Subcutaneous abdominal adipose tissue (tissue), 5 donors: Measurements from ENCODE around the gene C6orf118.

Source experiments
- H3K27ac ChIP-seq: one replicate; pipeline ENCODE4 v1.7.0; 2013; ENCODE audit warnings: low read depth, mild to moderate bottlenecking, inconsistent platforms, low read length, moderate library complexity
- H3K27me3 ChIP-seq, 5 donors: one replicate each; pipeline ENCODE4 v1.7.0; 2013; ENCODE audit warnings: low read length in 5 of 5, inconsistent platforms in 1 of 5; ENCODE audit not compliant: control insufficient read depth in 5 of 5, insufficient read depth in 4 of 5
- H3K36me3 ChIP-seq, 5 donors: one replicate each; pipeline ENCODE4 v1.7.0; 2013; ENCODE audit warnings: low read length in 5 of 5; ENCODE audit not compliant: control insufficient read depth in 5 of 5, insufficient read depth in 5 of 5
- H3K4me1 ChIP-seq, 5 donors: one replicate each; pipeline ENCODE4 v1.7.0; 2013; ENCODE audit warnings: low read length in 5 of 5, mild to moderate bottlenecking in 3 of 5, moderate library complexity in 1 of 5; ENCODE audit not compliant: control insufficient read depth in 5 of 5, insufficient read depth in 5 of 5
- H3K4me3 ChIP-seq, 5 donors: one replicate each; pipeline ENCODE4 v1.7.0; 2013; ENCODE audit warnings: low read length in 5 of 5, low read depth in 1 of 5
- H3K9ac ChIP-seq, 5 donors: one replicate each; pipeline ENCODE4 v1.7.0; 2013; ENCODE audit warnings: low read length in 5 of 5, mild to moderate bottlenecking in 4 of 5, moderate library complexity in 3 of 5
- H3K9me3 ChIP-seq, 5 donors: one replicate each; pipeline ENCODE4 v1.7.0; 2013; ENCODE audit warnings: low read length in 5 of 5; ENCODE audit not compliant: control insufficient read depth in 5 of 5
- donor health status: healthy.
- donor health status: healthy.
- donor health status: healthy.
- donor health status: healthy.
- donor health status: healthy.

C6orf118 gene

GRCh38 chr6:165300422-165300936, 8.9 kb downstream of the C6orf118 start:
- Histone ChIP-seq H3K27me3 (no peaks in the 10 kb centered on the region), H3K27ac (no peak overlapping the region), H3K36me3 (no peaks in the 10 kb centered on the region), H3K9ac (no peak overlapping the region), H3K4me1 (no peaks in the 10 kb centered on the region), H3K4me3 (no peak overlapping the region), H3K9me3 (peaks cover 0 to 4% (median 3%) of the 10 kb centered on the region in 5 donors)

GRCh38 chr6:165298875-165299274, 10.5 kb downstream of the C6orf118 start:
- no peaks in the 10 kb centered on the region for H3K36me3 ChIP-seq
- no peak overlapping the region for H3K4me3 ChIP-seq

GRCh38 chr6:165298402-165298801, 11.0 kb downstream of the C6orf118 start:
- Histone ChIP-seq H3K4me1 (no peaks in the 10 kb centered on the region), H3K27me3 (no peaks in the 10 kb centered on the region), H3K9me3 (peaks cover 0 to 4% (median 3%) of the 10 kb centered on the region in 5 donors), H3K36me3 (no peaks in the 10 kb centered on the region), H3K4me3 (no peak overlapping the region), H3K9ac (no peak overlapping the region), H3K27ac (no peak overlapping the region)

More at GRCh38 chr6:165298875-165299274, 10.5 kb downstream of the C6orf118 start:
- H3K9me3 ChIP-seq: peaks cover 0 to 4% (median 3%) of the 10 kb centered on the region in 5 donors
- no peaks in the 10 kb centered on the region for H3K4me1 ChIP-seq
- H3K27ac ChIP-seq: no peak overlapping the region
- no peak overlapping the region for H3K9ac ChIP-seq
- H3K27me3 ChIP-seq: no peaks in the 10 kb centered on the region

- no peak overlapping the region for H3K27ac ChIP-seq
- H3K9me3 ChIP-seq: peaks cover 0 to 8% (median 0%) of the 10 kb centered on the region in 5 donors
These were observed 16.7 kb downstream of the C6orf118 start for GRCh38 chr6:165292657-165293056.

GRCh38 chr6:165274611-165275010, 34.8 kb downstream of the C6orf118 start:
- H3K9me3 ChIP-seq: no peaks in the 10 kb centered on the region
- no peaks in the 10 kb centered on the region for H3K4me1 ChIP-seq
- H3K4me3 ChIP-seq: no peak overlapping the region
- no peaks in the 10 kb centered on the region for H3K27me3 ChIP-seq
- H3K27ac ChIP-seq: no peak overlapping the region
- no peaks in the 10 kb centered on the region for H3K36me3 ChIP-seq
- no peak overlapping the region for H3K9ac ChIP-seq

More at GRCh38 chr6:165292657-165293056, 16.7 kb downstream of the C6orf118 start:
- Histone ChIP-seq H3K9ac (no peak overlapping the region), H3K27me3 (no peaks in the 10 kb centered on the region), H3K4me1 (no peaks in the 10 kb centered on the region), H3K4me3 (no peak overlapping the region), H3K36me3 (no peaks in the 10 kb centered on the region)

- no peak overlapping the region for H3K9ac ChIP-seq
- no peaks in the 10 kb centered on the region for H3K36me3 ChIP-seq
- no peak overlapping the region for H3K4me3 ChIP-seq
- no peaks in the 10 kb centered on the region for H3K4me1 ChIP-seq
- peaks cover 0 to 4% (median 0%) of the 10 kb centered on the region in 5 donors for H3K27me3 ChIP-seq
- no peak overlapping the region for H3K27ac ChIP-seq
- no peaks in the 10 kb centered on the region for H3K9me3 ChIP-seq
These were observed 36.8 kb downstream of the C6orf118 start for GRCh38 chr6:165272585-165272984.

- Histone ChIP-seq H3K4me3 (no peak overlapping the region), H3K4me1 (no peaks in the 10 kb centered on the region), H3K27ac (no peak overlapping the region), H3K27me3 (peaks cover 0 to 5% (median 0%) of the 10 kb centered on the region in 5 donors), H3K9me3 (peaks cover 0 to 2% (median 0%) of the 10 kb centered on the region in 5 donors), H3K36me3 (no peaks in the 10 kb centered on the region), H3K9ac (no peak overlapping the region)
These were observed 40.4 kb downstream of the C6orf118 start for GRCh38 chr6:165268987-165269386.

- no peaks in the 10 kb centered on the region for H3K4me1 ChIP-seq
- no peak overlapping the region for H3K27ac ChIP-seq
- H3K4me3 ChIP-seq: no peak overlapping the region
- peaks cover 0 to 5% (median 0%) of the 10 kb centered on the region in 5 donors for H3K27me3 ChIP-seq
- H3K9me3 ChIP-seq: peaks cover 0 to 7% (median 2%) of the 10 kb centered on the region in 5 donors
- H3K9ac ChIP-seq: no peak overlapping the region
- H3K36me3 ChIP-seq: no peaks in the 10 kb centered on the region
These were observed 42.8 kb downstream of the C6orf118 start for GRCh38 chr6:165266621-165267020.

- H3K9ac ChIP-seq: no peak overlapping the region
- H3K27me3 ChIP-seq: peaks cover 0 to 5% (median 0%) of the 10 kb centered on the region in 5 donors
- no peaks in the 10 kb centered on the region for H3K4me1 ChIP-seq
- no peak overlapping the region for H3K27ac ChIP-seq
- H3K4me3 ChIP-seq: no peak overlapping the region
- H3K9me3 ChIP-seq: peaks cover 0 to 8% (median 2%) of the 10 kb centered on the region in 5 donors
- no peaks in the 10 kb centered on the region for H3K36me3 ChIP-seq
These were observed 43.2 kb downstream of the C6orf118 start for GRCh38 chr6:165266191-165266590.

- Histone ChIP-seq H3K4me1 (no peaks in the 10 kb centered on the region), H3K9me3 (peaks cover 0 to 34% (median 11%) of the 10 kb centered on the region in 5 donors), H3K27me3 (no peaks in the 10 kb centered on the region), H3K27ac (no peak overlapping the region), H3K9ac (no peak overlapping the region), H3K36me3 (no peaks in the 10 kb centered on the region), H3K4me3 (no peak overlapping the region)
These were observed 48.9 kb downstream of the C6orf118 start for GRCh38 chr6:165260462-165260861.
